ENCODE data around the gene CES1.
"Not testable (repeated sequence)": the region's sequence is repeated elsewhere in the genome, so short reads cannot be mapped to it uniquely, and the experiment has no call there.

The CES1 gene

GRCh38 chr16:55849536-55849935 lies 16.6 kb upstream of the CES1 start:
- Histone ChIP-seq H3K9ac (ENCODE audit: low read depth, low read length) (no peak overlapping the region), H3K4me1 (ENCODE audit: insufficient read depth, low read length) (no peaks in the 10 kb centered on the region), H3K27me3 (ENCODE audit: insufficient read depth, low read length) (no peaks in the 10 kb centered on the region), H3K36me3 (ENCODE audit: insufficient read depth, low read depth, low read length) (no peaks in the 10 kb centered on the region), H3K4me3 (ENCODE audit: low read length) (no peak overlapping the region), H3K9me3 (ENCODE audit: insufficient read depth, low read depth, low read length) (no peaks in the 10 kb centered on the region), H3K27ac (ENCODE audit: low read length) (no peak overlapping the region)

GRCh38 chr16:55846598-55847346 lies 13.9 kb upstream of the CES1 start:
- no peak overlapping the region for H3K9ac ChIP-seq (ENCODE audit: low read depth, low read length)
- no peak overlapping the region for H3K27ac ChIP-seq (ENCODE audit: low read length)
- H3K36me3 ChIP-seq (ENCODE audit: insufficient read depth, low read depth, low read length): no peaks in the 10 kb centered on the region
- H3K4me1 ChIP-seq (ENCODE audit: insufficient read depth, low read length): peaks cover 3% of the 10 kb centered on the region; the same call in 1 of the 2 replicates
- no peaks in the 10 kb centered on the region for H3K27me3 ChIP-seq (ENCODE audit: insufficient read depth, low read length)
- no peak overlapping the region for H3K4me3 ChIP-seq (ENCODE audit: low read length)
- H3K9me3 ChIP-seq (ENCODE audit: insufficient read depth, low read depth, low read length): no peaks in the 10 kb centered on the region

- Histone ChIP-seq H3K27ac (ENCODE audit: low read length) (no peak overlapping the region), H3K4me3 (ENCODE audit: low read length) (no peak overlapping the region), H3K9me3 (ENCODE audit: insufficient read depth, low read depth, low read length) (no peaks in the 10 kb centered on the region), H3K4me1 (ENCODE audit: insufficient read depth, low read length) (peaks cover 3% of the 10 kb centered on the region; the same call in 1 of the 2 replicates), H3K36me3 (ENCODE audit: insufficient read depth, low read depth, low read length) (no peaks in the 10 kb centered on the region), H3K9ac (ENCODE audit: low read depth, low read length) (no peak overlapping the region), H3K27me3 (ENCODE audit: insufficient read depth, low read length) (no peaks in the 10 kb centered on the region)
These were observed 10.2 kb upstream of the CES1 start for GRCh38 chr16:55843105-55843395.

GRCh38 chr16:55842369-55843104 lies 9.6 kb upstream of the CES1 start:
- Histone ChIP-seq H3K4me3 (ENCODE audit: low read length) (no peak overlapping the region), H3K9me3 (ENCODE audit: insufficient read depth, low read depth, low read length) (no peaks in the 10 kb centered on the region), H3K4me1 (ENCODE audit: insufficient read depth, low read length) (peaks cover 3% of the 10 kb centered on the region; the same call in 1 of the 2 replicates), H3K27ac (ENCODE audit: low read length) (no peak overlapping the region), H3K36me3 (ENCODE audit: insufficient read depth, low read depth, low read length) (no peaks in the 10 kb centered on the region), H3K27me3 (ENCODE audit: insufficient read depth, low read length) (no peaks in the 10 kb centered on the region), H3K9ac (ENCODE audit: low read depth, low read length) (no peak overlapping the region)

- H3K27me3 ChIP-seq (ENCODE audit: insufficient read depth, low read length): no peaks in the 10 kb centered on the region
- no peaks in the 10 kb centered on the region for H3K36me3 ChIP-seq (ENCODE audit: insufficient read depth, low read depth, low read length)
- H3K4me3 ChIP-seq (ENCODE audit: low read length): no peak overlapping the region
- H3K9ac ChIP-seq (ENCODE audit: low read depth, low read length): no peak overlapping the region
- peaks cover 3% of the 10 kb centered on the region; the same call in 1 of the 2 replicates for H3K4me1 ChIP-seq (ENCODE audit: insufficient read depth, low read length)
- no peaks in the 10 kb centered on the region for H3K9me3 ChIP-seq (ENCODE audit: insufficient read depth, low read depth, low read length)
- no peak overlapping the region for H3K27ac ChIP-seq (ENCODE audit: low read length)
These were observed 6.2 kb upstream of the CES1 start for GRCh38 chr16:55839115-55839514.

- Histone ChIP-seq H3K36me3 (ENCODE audit: insufficient read depth, low read depth, low read length) (no peaks in the 10 kb centered on the region), H3K27ac (ENCODE audit: low read length) (no peak overlapping the region), H3K27me3 (ENCODE audit: insufficient read depth, low read length) (no peaks in the 10 kb centered on the region), H3K4me3 (ENCODE audit: low read length) (no peak overlapping the region), H3K9ac (ENCODE audit: low read depth, low read length) (no peak overlapping the region), H3K9me3 (ENCODE audit: insufficient read depth, low read depth, low read length) (no peaks in the 10 kb centered on the region), H3K4me1 (ENCODE audit: insufficient read depth, low read length) (no peaks in the 10 kb centered on the region)
These were observed 3.3 kb upstream of the CES1 start for GRCh38 chr16:55836158-55836611.

GRCh38 chr16:55835581-55835980 lies 2.7 kb upstream of the CES1 start:
- no peak overlapping the region for H3K4me3 ChIP-seq (ENCODE audit: low read length)
- H3K27me3 ChIP-seq (ENCODE audit: insufficient read depth, low read length): no peaks in the 10 kb centered on the region
- H3K27ac ChIP-seq (ENCODE audit: low read length): no peak overlapping the region
- H3K4me1 ChIP-seq (ENCODE audit: insufficient read depth, low read length): no peaks in the 10 kb centered on the region
- no peaks in the 10 kb centered on the region for H3K36me3 ChIP-seq (ENCODE audit: insufficient read depth, low read depth, low read length)
- H3K9ac ChIP-seq (ENCODE audit: low read depth, low read length): no peak overlapping the region
- no peaks in the 10 kb centered on the region for H3K9me3 ChIP-seq (ENCODE audit: insufficient read depth, low read depth, low read length)

- not testable (repeated sequence) for H3K9ac ChIP-seq (ENCODE audit: low read depth, low read length); H3K4me1 ChIP-seq (ENCODE audit: insufficient read depth, low read length); H3K36me3 ChIP-seq (ENCODE audit: insufficient read depth, low read depth, low read length); H3K4me3 ChIP-seq (ENCODE audit: low read length); H3K9me3 ChIP-seq (ENCODE audit: insufficient read depth, low read depth, low read length); H3K27me3 ChIP-seq (ENCODE audit: insufficient read depth, low read length); H3K27ac ChIP-seq (ENCODE audit: low read length)
These were observed 2.3 kb upstream of the CES1 start for GRCh38 chr16:55835173-55835572.

GRCh38 chr16:55834049-55834448 lies 1.2 kb upstream of the CES1 start:
- no peak overlapping the region for H3K4me3 ChIP-seq (ENCODE audit: low read length)
- H3K9me3 ChIP-seq (ENCODE audit: insufficient read depth, low read depth, low read length): no peaks in the 10 kb centered on the region
- no peaks in the 10 kb centered on the region for H3K36me3 ChIP-seq (ENCODE audit: insufficient read depth, low read depth, low read length)
- no peak overlapping the region for H3K9ac ChIP-seq (ENCODE audit: low read depth, low read length)
- H3K4me1 ChIP-seq (ENCODE audit: insufficient read depth, low read length): no peaks in the 10 kb centered on the region
- no peaks in the 10 kb centered on the region for H3K27me3 ChIP-seq (ENCODE audit: insufficient read depth, low read length)
- H3K27ac ChIP-seq (ENCODE audit: low read length): no peak overlapping the region

GRCh38 chr16:55832425-55832772 lies 497 bp downstream of the CES1 start:
- H3K4me3 ChIP-seq (ENCODE audit: low read length): no peak overlapping the region
- no peaks in the 10 kb centered on the region for H3K27me3 ChIP-seq (ENCODE audit: insufficient read depth, low read length)
- H3K27ac ChIP-seq (ENCODE audit: low read length): no peak overlapping the region
- H3K9me3 ChIP-seq (ENCODE audit: insufficient read depth, low read depth, low read length): no peaks in the 10 kb centered on the region
- no peaks in the 10 kb centered on the region for H3K36me3 ChIP-seq (ENCODE audit: insufficient read depth, low read depth, low read length)
- H3K4me1 ChIP-seq (ENCODE audit: insufficient read depth, low read length): no peaks in the 10 kb centered on the region
- H3K9ac ChIP-seq (ENCODE audit: low read depth, low read length): no peak overlapping the region

- Histone ChIP-seq H3K27me3 (ENCODE audit: insufficient read depth, low read length) (no peaks in the 10 kb centered on the region), H3K4me3 (ENCODE audit: low read length) (no peak overlapping the region), H3K4me1 (ENCODE audit: insufficient read depth, low read length) (no peaks in the 10 kb centered on the region), H3K36me3 (ENCODE audit: insufficient read depth, low read depth, low read length) (no peaks in the 10 kb centered on the region), H3K9ac (ENCODE audit: low read depth, low read length) (no peak overlapping the region), H3K27ac (ENCODE audit: low read length) (no peak overlapping the region), H3K9me3 (ENCODE audit: insufficient read depth, low read depth, low read length) (no peaks in the 10 kb centered on the region)
These were observed 2.1 kb downstream of the CES1 start for GRCh38 chr16:55830658-55831294.

GRCh38 chr16:55829232-55829631 lies 3.7 kb downstream of the CES1 start:
- H3K9ac ChIP-seq (ENCODE audit: low read depth, low read length); H3K36me3 ChIP-seq (ENCODE audit: insufficient read depth, low read depth, low read length); H3K27ac ChIP-seq (ENCODE audit: low read length); H3K4me1 ChIP-seq (ENCODE audit: insufficient read depth, low read length); H3K27me3 ChIP-seq (ENCODE audit: insufficient read depth, low read length); H3K4me3 ChIP-seq (ENCODE audit: low read length); H3K9me3 ChIP-seq (ENCODE audit: insufficient read depth, low read depth, low read length): not testable (repeated sequence)

Measured in iPS-20b (cell line).